Measurements from ENCODE around the gene FOXP1. TPM values are rescaled to one million over a fixed set of nuclear protein-coding genes. Genes with fewer than 3 reads are reported as not detected.

The FOXP1 gene
- total and polyA plus RNA-seq, 2 experiments from 2014 or later, result 76.8 to 99.8 TPM

GRCh38 chr3:71031914-71032521 lies 551.5 kb downstream of the FOXP1 start:
- Histone ChIP-seq H2AFZ (no peak overlapping the region), H3K4me2 (no peak overlapping the region), H3K27ac (peak overlapping the region; percentile 45), H3K27me3 (no peaks in the 10 kb centered on the region), H3K9me3 (ENCODE audit: low read depth) (no peaks in the 10 kb centered on the region), H3K9me2 (replicated peaks; ENCODE audit: insufficient read depth) (no peaks in the 10 kb centered on the region), H3K79me2 (peaks cover 86% of the 10 kb centered on the region), H3K4me1 (ENCODE audit: insufficient read depth) (peaks cover 5% of the 10 kb centered on the region), H4K20me1 (ENCODE audit: insufficient read depth, poor library complexity, severe bottlenecking) (peaks cover 4% of the 10 kb centered on the region), H3K36me3 (replicated peaks; ENCODE audit: insufficient read depth, low read depth) (no peaks in the 10 kb centered on the region), H3K4me3 (no peak overlapping the region)
- TF ChIP-seq CTCF (IDR thresholded peaks at IDR 0.05; ENCODE audit: poor library complexity), result no peak
- TF ChIP-seq EZH2phosphoT487 (IDR thresholded peaks at IDR 0.05; ENCODE audit: low read depth, severe bottlenecking, unreplicated experiment), result no peak
- TF ChIP-seq EZH2 (IDR thresholded peaks at IDR 0.05; ENCODE audit: borderline replicate concordance), result no peak
- DNase-seq (ENCODE audit: low spot score), result no peak
- WGBS (ENCODE audit: low lambda C conversion rate, missing lambda C conversion rate), result 84% methylated on average over 13 of the region's 13 CpGs

- no peak overlapping the region for H3K4me3 ChIP-seq
Observed at GRCh38 chr3:71031181-71031580, 552.3 kb downstream of the FOXP1 start.

GRCh38 chr3:71030748-71031147 lies 552.8 kb downstream of the FOXP1 start:
- Histone ChIP-seq H3K4me1 (ENCODE audit: insufficient read depth) (peaks cover 11% of the 10 kb centered on the region), H3K9me3 (ENCODE audit: low read depth) (no peaks in the 10 kb centered on the region), H3K27me3 (no peaks in the 10 kb centered on the region), H3K27ac (peak overlapping the region; percentile 45), H3K79me2 (peaks cover 86% of the 10 kb centered on the region), H3K4me3 (no peak overlapping the region), H4K20me1 (ENCODE audit: insufficient read depth, poor library complexity, severe bottlenecking) (peaks cover 6% of the 10 kb centered on the region), H3K4me2 (no peak overlapping the region), H3K36me3 (replicated peaks; ENCODE audit: insufficient read depth, low read depth) (no peaks in the 10 kb centered on the region), H3K9me2 (replicated peaks; ENCODE audit: insufficient read depth) (no peaks in the 10 kb centered on the region), H2AFZ (no peak overlapping the region)
- 96% methylated on average over 5 of the region's 5 CpGs for WGBS (ENCODE audit: low lambda C conversion rate, missing lambda C conversion rate)
- TF ChIP-seq EZH2phosphoT487 (IDR thresholded peaks at IDR 0.05; ENCODE audit: low read depth, severe bottlenecking, unreplicated experiment) (no peak), CTCF (IDR thresholded peaks at IDR 0.05; ENCODE audit: poor library complexity) (no peak), EZH2 (IDR thresholded peaks at IDR 0.05; ENCODE audit: borderline replicate concordance) (no peak)
- no peak for DNase-seq (ENCODE audit: low spot score)

More at GRCh38 chr3:71031181-71031580, 552.3 kb downstream of the FOXP1 start:
- no peak overlapping the region for H2AFZ ChIP-seq
- H4K20me1 ChIP-seq (ENCODE audit: insufficient read depth, poor library complexity, severe bottlenecking), result peaks cover 4% of the 10 kb centered on the region
- DNase-seq (ENCODE audit: low spot score), result no peak
- no peaks in the 10 kb centered on the region for H3K36me3 ChIP-seq (replicated peaks; ENCODE audit: insufficient read depth, low read depth)
- H3K79me2 ChIP-seq, result peaks cover 83% of the 10 kb centered on the region
- no peak overlapping the region for H3K4me2 ChIP-seq
- no peaks in the 10 kb centered on the region for H3K9me3 ChIP-seq (ENCODE audit: low read depth)
- WGBS (ENCODE audit: low lambda C conversion rate, missing lambda C conversion rate), result 59% methylated on average over 1 of the region's 1 CpG
- H3K27ac ChIP-seq, result peak overlapping the region; percentile 45
- TF ChIP-seq CTCF (IDR thresholded peaks at IDR 0.05; ENCODE audit: poor library complexity), result no peak
- TF ChIP-seq EZH2phosphoT487 (IDR thresholded peaks at IDR 0.05; ENCODE audit: low read depth, severe bottlenecking, unreplicated experiment), result no peak
- no peak for TF ChIP-seq EZH2 (IDR thresholded peaks at IDR 0.05; ENCODE audit: borderline replicate concordance)
- peaks cover 11% of the 10 kb centered on the region for H3K4me1 ChIP-seq (ENCODE audit: insufficient read depth)
- H3K9me2 ChIP-seq (replicated peaks; ENCODE audit: insufficient read depth), result no peaks in the 10 kb centered on the region
- no peaks in the 10 kb centered on the region for H3K27me3 ChIP-seq
